Upper lobe of right lung (tissue), 1 donor: ENCODE results near the gene SLC2A6. TPM values are rescaled to one million over a fixed set of nuclear protein-coding genes. Genes with fewer than 3 reads are reported as not detected.

Experiments used
- ATAC-seq: fragments of 200-7000 bp; cut with Tn5 transposase; one replicate; pipeline ENCODE4 v1.9.1; 2020; ENCODE audit warnings: mild to moderate bottlenecking, moderate library complexity
- DNase-seq: peaks from one replicate; pipeline ENCODE4 v3.0.0-alpha.2; 2020
- H3K27ac ChIP-seq: fragments of 200-600 bp; one replicate; pipeline ENCODE4 v1.8.0; 2022
- H3K27me3 ChIP-seq: fragments of 200-600 bp; one replicate; pipeline ENCODE4 v1.8.0; 2022; ENCODE audit warnings: mild to moderate bottlenecking
- H3K36me3 ChIP-seq: fragments of 200-600 bp; one replicate; pipeline ENCODE4 v1.8.0; 2022
- H3K4me1 ChIP-seq: fragments of 200-600 bp; one replicate; pipeline ENCODE4 v1.8.0; 2022
- H3K4me3 ChIP-seq: fragments of 200-600 bp; one replicate; pipeline ENCODE4 v1.8.0; 2022; ENCODE audit warnings: mild to moderate bottlenecking
- H3K9me3 ChIP-seq: fragments of 200-600 bp; one replicate; pipeline ENCODE4 v1.8.0; 2022
- intact Hi-C: fragments of 100-400 bp; cut with DNase I; formaldehyde crosslinking; loops from one replicate; pipeline ENCODE4 v1.11.0; 2022
- total RNA-seq: library from RNA; stranded (reverse); fragmentation: NEBNext Ultra II Directional; extraction: Animal tissue kit (Norgen Biotek cat#: 25700); gene quantifications from one replicate; pipeline ENCODE4 v1.2.1, GENCODE V29; 2021
- TF ChIP-seq, protein P1 (sequence below): fragments of 200-600 bp; IDR thresholded peaks from one replicate; pipeline ENCODE4 v1.8.0; 2022; ENCODE audit warnings: antibody characterized with exemption
- donor health status: DM: no; HTN: yes; CAD: no; lungs with severe emphysema.

The SLC2A6 gene
- total RNA-seq, 1 donor from 2014 or later = 11.4 TPM

DNA sequence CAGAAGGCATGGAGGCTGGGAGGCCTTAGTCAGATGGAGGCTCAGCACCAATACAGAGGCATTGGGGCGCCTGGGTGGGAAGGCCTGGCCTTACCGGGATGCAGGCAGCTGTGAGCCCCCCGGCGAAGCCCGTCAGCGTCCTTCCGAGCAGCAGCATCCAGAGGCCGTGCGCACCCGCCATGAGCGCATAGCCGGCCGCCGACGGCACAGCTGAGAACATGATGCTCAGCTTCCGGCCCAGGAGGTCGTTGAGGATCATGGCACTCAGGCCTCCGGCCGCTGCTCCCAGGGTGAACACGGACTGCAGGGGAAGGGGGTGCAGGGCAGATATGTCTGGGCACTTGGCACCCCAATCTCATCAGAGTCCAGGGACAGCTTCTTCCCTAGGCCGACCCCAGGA, 2.0 kb downstream of the SLC2A6 start:
- Histone ChIP-seq H3K27me3 (no peaks in the 10 kb centered on the region), H3K36me3 (no peaks in the 10 kb centered on the region), H3K27ac (no peak overlapping the region), H3K4me3 (no peak overlapping the region), H3K4me1 (peaks cover 19% of the 10 kb centered on the region), H3K9me3 (no peaks in the 10 kb centered on the region)
- ATAC-seq = no peak
- intact Hi-C loops = no loop called here
- TF ChIP-seq, protein P1, sequence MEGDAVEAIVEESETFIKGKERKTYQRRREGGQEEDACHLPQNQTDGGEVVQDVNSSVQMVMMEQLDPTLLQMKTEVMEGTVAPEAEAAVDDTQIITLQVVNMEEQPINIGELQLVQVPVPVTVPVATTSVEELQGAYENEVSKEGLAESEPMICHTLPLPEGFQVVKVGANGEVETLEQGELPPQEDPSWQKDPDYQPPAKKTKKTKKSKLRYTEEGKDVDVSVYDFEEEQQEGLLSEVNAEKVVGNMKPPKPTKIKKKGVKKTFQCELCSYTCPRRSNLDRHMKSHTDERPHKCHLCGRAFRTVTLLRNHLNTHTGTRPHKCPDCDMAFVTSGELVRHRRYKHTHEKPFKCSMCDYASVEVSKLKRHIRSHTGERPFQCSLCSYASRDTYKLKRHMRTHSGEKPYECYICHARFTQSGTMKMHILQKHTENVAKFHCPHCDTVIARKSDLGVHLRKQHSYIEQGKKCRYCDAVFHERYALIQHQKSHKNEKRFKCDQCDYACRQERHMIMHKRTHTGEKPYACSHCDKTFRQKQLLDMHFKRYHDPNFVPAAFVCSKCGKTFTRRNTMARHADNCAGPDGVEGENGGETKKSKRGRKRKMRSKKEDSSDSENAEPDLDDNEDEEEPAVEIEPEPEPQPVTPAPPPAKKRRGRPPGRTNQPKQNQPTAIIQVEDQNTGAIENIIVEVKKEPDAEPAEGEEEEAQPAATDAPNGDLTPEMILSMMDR = no peak
- DNase-seq = no peak

DNA sequence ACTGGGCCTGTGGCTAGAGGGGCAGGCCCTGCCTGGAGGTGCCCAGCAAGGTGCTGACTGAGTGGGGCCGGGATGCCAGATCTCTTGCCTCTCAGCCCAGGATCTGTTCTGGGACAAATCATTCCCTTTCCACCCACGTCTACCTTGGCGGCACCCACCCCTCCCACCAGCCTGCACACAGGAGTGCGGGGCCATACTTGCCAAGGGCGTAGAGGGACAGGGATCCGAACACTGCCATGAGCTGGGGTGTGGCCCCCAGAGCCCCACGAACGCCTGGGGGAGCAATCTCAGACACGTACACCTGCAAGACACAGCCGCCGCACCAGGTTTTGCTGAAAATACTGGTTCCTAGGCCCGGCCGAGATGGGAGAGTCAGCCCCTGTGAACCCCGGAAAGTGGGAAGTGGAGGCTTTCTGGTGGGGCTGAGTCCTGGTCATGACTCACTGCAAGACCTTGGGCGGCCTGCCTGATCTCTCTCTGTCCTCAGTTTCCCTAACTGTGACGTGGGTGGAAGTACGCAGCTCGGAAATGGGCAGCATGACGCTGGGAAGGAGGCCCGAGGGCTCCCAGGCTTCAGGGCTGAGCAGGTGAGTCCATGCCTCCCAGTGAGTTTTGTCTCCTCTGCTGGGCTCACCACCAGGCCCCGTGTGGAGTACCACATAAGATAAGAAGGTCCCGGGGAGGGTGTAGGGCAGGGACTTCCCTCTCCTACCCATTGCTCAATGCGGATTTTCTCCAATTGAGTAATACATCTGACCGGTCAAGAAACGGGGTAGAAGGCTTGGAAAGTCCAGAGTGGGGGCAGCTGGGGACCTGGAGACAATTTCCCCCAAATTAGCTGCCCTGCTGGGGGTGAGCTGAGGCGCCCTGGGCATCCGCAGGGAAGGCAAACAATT, 2.6 kb downstream of the SLC2A6 start:
- Histone ChIP-seq H3K4me3 (no peak overlapping the region), H3K9me3 (no peaks in the 10 kb centered on the region), H3K36me3 (no peaks in the 10 kb centered on the region), H3K27me3 (no peaks in the 10 kb centered on the region), H3K4me1 (peaks cover 19% of the 10 kb centered on the region), H3K27ac (no peak overlapping the region)
- peak; percentile 32 for ATAC-seq
- TF ChIP-seq, protein P1 = no peak
- no peak for DNase-seq
- intact Hi-C loops = no loop called here

DNA sequence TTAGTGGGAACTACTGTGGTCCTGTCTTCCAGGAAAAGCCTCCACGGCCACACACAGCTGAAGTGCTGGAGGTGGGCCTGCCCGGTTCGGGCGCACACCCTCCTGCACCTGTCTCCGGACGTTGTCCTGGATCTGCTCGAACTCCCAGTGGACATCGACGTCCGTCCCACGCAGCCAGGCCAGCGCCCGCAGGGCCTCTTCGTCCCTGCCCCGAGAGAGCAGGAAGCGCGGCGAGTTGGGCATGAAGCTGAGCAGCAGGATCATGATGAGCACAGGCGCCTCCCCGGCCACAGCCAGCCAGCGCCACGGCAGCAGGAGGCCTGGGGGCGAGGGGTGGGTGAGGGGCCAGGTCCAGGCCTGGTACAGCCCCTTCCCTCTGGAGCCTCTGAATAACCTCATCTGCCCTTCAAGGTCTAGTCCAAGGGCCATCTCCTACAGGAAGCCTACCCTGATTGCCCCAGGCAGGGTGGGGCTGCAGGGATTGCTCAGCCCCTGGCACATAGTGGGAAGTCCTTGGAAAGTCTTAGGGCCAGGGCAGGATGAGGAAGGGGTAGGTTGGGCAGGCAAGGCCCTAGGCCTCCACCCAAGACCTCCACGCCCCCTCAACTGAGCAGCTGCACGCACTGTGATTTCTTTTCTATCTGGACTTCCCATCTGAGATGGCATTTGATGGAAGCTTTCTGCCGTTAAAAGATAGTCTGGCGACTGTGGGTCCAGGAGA, 3.4 kb downstream of the SLC2A6 start:
- Histone ChIP-seq H3K9me3 (no peaks in the 10 kb centered on the region), H3K27ac (no peak overlapping the region), H3K27me3 (no peaks in the 10 kb centered on the region), H3K4me3 (no peak overlapping the region), H3K36me3 (no peaks in the 10 kb centered on the region), H3K4me1 (peaks cover 19% of the 10 kb centered on the region)
- ATAC-seq (no peak), DNase-seq (no peak)
- TF ChIP-seq, protein P1 = no peak
- intact Hi-C loops = no loop called here

DNA sequence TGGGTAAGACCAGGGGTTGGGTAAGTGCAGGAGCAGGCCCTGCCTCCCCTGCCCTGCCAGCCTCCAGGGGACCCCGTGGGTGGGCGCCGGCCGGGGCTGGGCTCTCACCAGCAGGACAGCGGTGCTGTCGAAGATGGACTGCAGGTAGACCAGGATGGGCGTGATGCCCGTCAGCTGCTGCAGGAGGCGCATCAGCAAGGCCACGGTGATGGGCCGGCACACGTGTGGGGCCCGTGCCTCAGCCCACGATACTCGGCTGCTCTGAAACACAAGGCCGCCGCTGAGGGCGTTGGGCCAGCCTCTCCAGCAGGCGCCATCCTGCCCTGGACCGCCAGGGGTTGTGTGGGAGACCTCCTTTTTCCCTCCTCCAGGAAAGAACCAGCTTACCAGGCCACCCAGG, 4.0 kb downstream of the SLC2A6 start:
- TF ChIP-seq, protein P1 = no peak
- no peak overlapping the region for H3K27ac ChIP-seq
- H3K9me3 ChIP-seq = no peaks in the 10 kb centered on the region
- H3K4me3 ChIP-seq = no peak overlapping the region
- H3K36me3 ChIP-seq = no peaks in the 10 kb centered on the region
- no peak for DNase-seq
- ATAC-seq = no peak
- no peaks in the 10 kb centered on the region for H3K27me3 ChIP-seq
- H3K4me1 ChIP-seq = peaks cover 19% of the 10 kb centered on the region
- intact Hi-C loops = no loop called here

DNA sequence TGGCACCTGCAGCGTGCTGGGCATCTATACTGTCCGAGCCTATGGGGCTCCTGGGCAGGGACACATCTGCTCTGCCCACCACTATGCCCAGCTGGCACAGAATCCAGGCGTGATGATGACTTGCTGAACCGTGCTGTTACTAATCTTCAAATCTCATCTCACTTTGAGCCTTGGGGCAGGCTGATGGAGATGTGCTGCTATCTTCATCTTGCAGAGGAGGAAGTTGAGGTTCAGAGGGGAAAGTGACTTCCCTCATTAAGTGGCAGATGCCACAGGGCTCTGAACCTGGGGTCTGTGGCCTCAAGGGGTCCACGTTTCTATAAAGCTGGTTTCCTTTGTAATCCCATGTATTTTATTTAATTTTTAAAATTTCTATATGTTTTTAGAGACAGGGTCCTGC, 4.7 kb downstream of the SLC2A6 start:
- TF ChIP-seq, protein P1 = no peak
- H3K36me3 ChIP-seq = no peaks in the 10 kb centered on the region
- intact Hi-C loops = no loop called here
- no peak overlapping the region for H3K27ac ChIP-seq
- ATAC-seq = no peak
- no peaks in the 10 kb centered on the region for H3K27me3 ChIP-seq
- peaks cover 14% of the 10 kb centered on the region for H3K4me1 ChIP-seq
- no peaks in the 10 kb centered on the region for H3K9me3 ChIP-seq
- DNase-seq = no peak
- no peak overlapping the region for H3K4me3 ChIP-seq
